B cell (primary cell): ENCODE data around the gene ZBED2. TPM values are rescaled to one million over a fixed set of nuclear protein-coding genes. Genes with fewer than 3 reads are reported as not detected.
A peak's percentile ranks its signal among the peaks of the same experiment; 100 is the strongest.

Source experiments
- ATAC-seq: fragments of 200-7000 bp; cut with Tn5 transposase; one replicate; pipeline ENCODE4 v1.10.0; 2021; ENCODE audit warnings: low read depth, mild to moderate bottlenecking, moderate number of reproducible peaks, moderate library complexity
- CTCF ChIA-PET: fragments of 350-600 bp; sonication (Branson Sonifier 250); formaldehyde crosslinking; loops from one replicate; lab custom pipeline; 2021; ENCODE audit warnings: antibody characterized with exemption, inconsistent platforms; lab: Charles Lee
- POLR2A ChIA-PET: fragments of 350-600 bp; sonication (Branson Sonifier 250); formaldehyde crosslinking; loops from one replicate; lab custom pipeline; 2021; ENCODE audit warnings: antibody characterized with exemption; lab: Charles Lee
- DNase-seq: peaks from one replicate; pipeline ENCODE4 v3.0.0; 2013
- H2AFZ ChIP-seq: 2 replicates; pipeline ENCODE4 v1.6.1; 2012; ENCODE audit warnings: mild to moderate bottlenecking, low read depth, low read length; ENCODE audit not compliant: insufficient read depth, poor library complexity, severe bottlenecking
- H3K27ac ChIP-seq, 2 donors: 1 replicate in 1 of 2; 2 replicates in 1 of 2; pipeline ENCODE4 v1.5.1; 2012 to 2013; ENCODE audit warnings: low read length in 2 of 2, mild to moderate bottlenecking in 2 of 2, moderate library complexity in 1 of 2
- H3K27me3 ChIP-seq, 4 experiments: fragments of 200-600 bp in 1 of 4; sonication (generic) in 1 of 4; replicated peaks in 1 of 4; 1 replicate in 2 of 4; 2 replicates in 2 of 4; pipeline versions ENCODE4 v1.6.1 to v1.7.0; 2013 to 2016; ENCODE audit warnings: low read length in 3 of 4, mild to moderate bottlenecking in 2 of 4, mixed read lengths in 1 of 4, moderate library complexity in 1 of 4; ENCODE audit not compliant: insufficient read depth in 4 of 4, control insufficient read depth in 3 of 4; ENCODE audit errors: control extremely low read depth in 1 of 4
- H3K36me3 ChIP-seq, 2 experiments: replicated peaks in 1 of 2; 1 replicate in 1 of 2; 2 replicates in 1 of 2; pipeline versions ENCODE4 v1.6.1 to v1.7.1; 2013; ENCODE audit warnings: low read length in 1 of 2; ENCODE audit not compliant: insufficient read depth in 2 of 2, control insufficient read depth in 1 of 2; ENCODE audit errors: control extremely low read depth in 1 of 2, extremely low read depth in 1 of 2
- H3K4me1 ChIP-seq, 2 donors: fragments of 200-600 bp in 1 of 2; sonication (generic) in 1 of 2; 1 replicate in 1 of 2; 2 replicates in 1 of 2; pipeline versions ENCODE4 v1.5.1 to v1.6.1; 2013 to 2017; ENCODE audit warnings: low read length in 2 of 2; ENCODE audit not compliant: control insufficient read depth in 2 of 2, insufficient read depth in 2 of 2
- H3K4me2 ChIP-seq: replicated peaks from 2 replicates; pipeline ENCODE3; 2012; ENCODE audit warnings: mild to moderate bottlenecking, low read depth, low read length; ENCODE audit not compliant: poor library complexity, severe bottlenecking
- H3K4me3 ChIP-seq, 5 experiments: fragments of 200-600 bp in 1 of 5; sonication (generic) in 1 of 5; 1 replicate in 3 of 5; 2 replicates in 2 of 5; pipeline versions ENCODE4 v1.5.1 to v1.7.0; 2011 to 2016; ENCODE audit warnings: low read length in 4 of 5, mild to moderate bottlenecking in 4 of 5, low read depth in 2 of 5, control low read depth in 1 of 5, moderate library complexity in 1 of 5; ENCODE audit not compliant: insufficient read depth in 1 of 5; ENCODE audit errors: control extremely low read depth in 1 of 5, extremely low read depth in 1 of 5
- H3K79me2 ChIP-seq: fragments of 200-600 bp; sonication (generic); one replicate; pipeline ENCODE4 v1.6.0; 2016; ENCODE audit warnings: low read length; ENCODE audit not compliant: control insufficient read depth, insufficient read depth
- H3K9ac ChIP-seq: fragments of 200-600 bp; sonication (generic); 2 replicates; pipeline ENCODE4 v1.6.1; 2017; ENCODE audit warnings: mild to moderate bottlenecking, low read length, moderate library complexity
- H3K9me3 ChIP-seq, 3 donors: one replicate each; pipeline versions ENCODE4 v1.6.1 to v1.7.1; 2013; ENCODE audit warnings: low read length in 2 of 3; ENCODE audit not compliant: control insufficient read depth in 2 of 3, insufficient read depth in 1 of 3; ENCODE audit errors: control extremely low read depth in 1 of 3
- H4K20me1 ChIP-seq: 2 replicates; pipeline ENCODE4 v1.6.0; 2012; ENCODE audit warnings: mild to moderate bottlenecking, low read length; ENCODE audit not compliant: insufficient read depth, control insufficient read depth, poor library complexity, severe bottlenecking
- H3K27ac Mint-ChIP-seq: one replicate; pipeline ENCODE4 v1.8.0; 2021; ENCODE audit warnings: mixed read lengths
- H3K27me3 Mint-ChIP-seq: one replicate; pipeline ENCODE4 v1.8.0; 2021; ENCODE audit warnings: mixed read lengths
- H3K4me1 Mint-ChIP-seq: one replicate; pipeline ENCODE4 v1.8.0; 2021; ENCODE audit warnings: mixed read lengths
- H3K4me3 Mint-ChIP-seq: one replicate; pipeline ENCODE4 v1.8.0; 2021; ENCODE audit warnings: mixed read lengths
- H3K9me3 Mint-ChIP-seq: one replicate; pipeline ENCODE4 v1.8.0; 2022; ENCODE audit warnings: mixed read lengths; ENCODE audit not compliant: insufficient read depth
- EZH2 ChIP-seq: IDR thresholded peaks from 2 replicates; pipeline ENCODE4 v1.6.1; 2012; ENCODE audit warnings: borderline replicate concordance, low read depth, mild to moderate bottlenecking, moderate library complexity, low read length; ENCODE audit not compliant: insufficient read depth, poor library complexity, severe bottlenecking
- WGBS: methylation state at CpG from one replicate; pipeline ENCODE4 v1.1.5; 2013; ENCODE audit warnings: missing lambda C conversion rate; ENCODE audit not compliant: insufficient coverage; 5-methylcytosine and 5-hydroxymethylcytosine counted together
- intact Hi-C: fragments of 100-400 bp; cut with micrococcal nuclease; formaldehyde crosslinking; loops from one replicate; pipeline ENCODE4 v1.10.0; 2022
- polyA plus RNA-seq: library from polyadenylated mRNA; depleted of rRNA; stranded (reverse); fragments of >200 nt; gene quantifications from 2 replicates; pipeline ENCODE4 v1.2.3, GENCODE V29; 2012
- total RNA-seq, 2 donors: library from RNA; stranded (reverse); fragments of 120-200 nt in 1 of 2; gene quantifications; 1 replicate in 1 of 2; 2 replicates in 1 of 2; pipeline versions ENCODE4 v1.2.3 to v1.2.4, GENCODE V29; 2013 to 2022
- TF ChIP-seq, protein P1 (sequence below): fragments of 200-600 bp; IDR thresholded peaks from one replicate; pipeline ENCODE4 v1.8.0; 2022; ENCODE audit warnings: antibody characterized with exemption, mild to moderate bottlenecking

ZBED2 gene
- total and polyA plus RNA-seq, 2 donors (not counting 1 experiment from before 2014, with no cell fraction given) = 0.36 to 6.0 TPM

DNA sequence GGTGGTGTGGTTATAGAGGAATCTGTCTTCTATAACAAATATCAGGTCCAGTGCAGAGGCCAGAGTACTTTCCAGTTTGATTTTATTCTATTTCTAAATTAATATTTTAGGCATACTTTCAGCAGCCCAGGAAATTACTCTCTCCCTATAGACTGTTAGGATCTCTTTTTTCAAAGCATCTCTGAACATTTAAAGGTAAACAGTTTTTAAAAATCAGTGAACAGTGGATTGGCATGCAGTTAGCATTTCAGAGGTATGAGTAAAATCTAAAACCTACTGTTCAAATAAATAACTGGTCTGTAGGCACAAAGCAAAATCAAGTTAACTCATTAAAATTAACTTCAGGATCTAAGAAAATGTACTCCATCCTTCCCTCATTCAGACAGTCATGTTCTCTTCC lies 3.0 kb downstream of the ZBED2 start:
- no peaks in the 10 kb centered on the region for H3K9me3 Mint-ChIP-seq
- no peaks in the 10 kb centered on the region for H3K79me2 ChIP-seq
- peaks cover 0 to 4% of the 10 kb centered on the region in 2 experiments for H3K36me3 ChIP-seq
- POLR2A ChIA-PET = no interaction called here
- H3K4me3 Mint-ChIP-seq = no peak overlapping the region
- DNase-seq = no peak
- no peaks in the 10 kb centered on the region for H4K20me1 ChIP-seq
- no peak overlapping the region for H3K4me2 ChIP-seq
- CTCF ChIA-PET = interaction anchor here (3.2 to 3.9 kb wide), 2 partner anchors 14 to 24 kb away, joined by 16 to 35 read pairs; no protein-coding TSS in a partner anchor
- H2AFZ ChIP-seq = no peak overlapping the region
- peaks cover 27 to 47% of the 10 kb centered on the region in 2 donors for H3K4me1 ChIP-seq
- no peak overlapping the region for H3K9ac ChIP-seq
- ATAC-seq = no peak
- H3K27me3 Mint-ChIP-seq = no peaks in the 10 kb centered on the region
- H3K4me1 Mint-ChIP-seq = peaks cover 58% of the 10 kb centered on the region
- H3K27ac Mint-ChIP-seq = peak overlapping the region; percentile 72
- H3K27me3 ChIP-seq = no peaks in the 10 kb centered on the region
- TF ChIP-seq EZH2 = no peak
- TF ChIP-seq, protein P1, sequence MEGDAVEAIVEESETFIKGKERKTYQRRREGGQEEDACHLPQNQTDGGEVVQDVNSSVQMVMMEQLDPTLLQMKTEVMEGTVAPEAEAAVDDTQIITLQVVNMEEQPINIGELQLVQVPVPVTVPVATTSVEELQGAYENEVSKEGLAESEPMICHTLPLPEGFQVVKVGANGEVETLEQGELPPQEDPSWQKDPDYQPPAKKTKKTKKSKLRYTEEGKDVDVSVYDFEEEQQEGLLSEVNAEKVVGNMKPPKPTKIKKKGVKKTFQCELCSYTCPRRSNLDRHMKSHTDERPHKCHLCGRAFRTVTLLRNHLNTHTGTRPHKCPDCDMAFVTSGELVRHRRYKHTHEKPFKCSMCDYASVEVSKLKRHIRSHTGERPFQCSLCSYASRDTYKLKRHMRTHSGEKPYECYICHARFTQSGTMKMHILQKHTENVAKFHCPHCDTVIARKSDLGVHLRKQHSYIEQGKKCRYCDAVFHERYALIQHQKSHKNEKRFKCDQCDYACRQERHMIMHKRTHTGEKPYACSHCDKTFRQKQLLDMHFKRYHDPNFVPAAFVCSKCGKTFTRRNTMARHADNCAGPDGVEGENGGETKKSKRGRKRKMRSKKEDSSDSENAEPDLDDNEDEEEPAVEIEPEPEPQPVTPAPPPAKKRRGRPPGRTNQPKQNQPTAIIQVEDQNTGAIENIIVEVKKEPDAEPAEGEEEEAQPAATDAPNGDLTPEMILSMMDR = no peak
- no peak overlapping the region for H3K4me3 ChIP-seq
- intact Hi-C loops = loop anchor here (5.0 kb wide), 1 partner anchor 75 kb away; no protein-coding TSS in a partner anchor
- no peaks in the 10 kb centered on the region for H3K9me3 ChIP-seq
- H3K27ac ChIP-seq = no peak overlapping the region

GRCh38 chr3:111591555-111591954 lies 3.6 kb downstream of the ZBED2 start:
- 96% methylated on average over 3 of the region's 3 CpGs for WGBS
- intact Hi-C loops = loop anchor here (5.0 kb wide), 1 partner anchor 76 kb away; no protein-coding TSS in a partner anchor
- H3K27ac Mint-ChIP-seq = peak overlapping the region; percentile 72
- POLR2A ChIA-PET = no interaction called here
- H3K27me3 ChIP-seq = no peaks in the 10 kb centered on the region
- no peaks in the 10 kb centered on the region for H4K20me1 ChIP-seq
- H3K4me3 ChIP-seq = no peak overlapping the region
- DNase-seq = no peak
- TF ChIP-seq, protein P1 = no peak
- no peak for TF ChIP-seq EZH2
- no peak overlapping the region for H3K27ac ChIP-seq
- H3K27me3 Mint-ChIP-seq = no peaks in the 10 kb centered on the region
- no peak for ATAC-seq
- peaks cover 60% of the 10 kb centered on the region for H3K4me1 Mint-ChIP-seq
- H3K36me3 ChIP-seq = peaks cover 0 to 10% of the 10 kb centered on the region in 2 experiments
- peaks cover 27 to 47% of the 10 kb centered on the region in 2 donors for H3K4me1 ChIP-seq
- H3K9me3 ChIP-seq = no peaks in the 10 kb centered on the region
- H3K9me3 Mint-ChIP-seq = no peaks in the 10 kb centered on the region
- no peak overlapping the region for H3K4me2 ChIP-seq
- H3K4me3 Mint-ChIP-seq = peak overlapping the region; percentile 26
- CTCF ChIA-PET = interaction anchor here (2.7 to 3.2 kb wide), 2 partner anchors 13 to 25 kb away, joined by 16 to 19 read pairs; no protein-coding TSS in a partner anchor
- no peak overlapping the region for H3K9ac ChIP-seq
- H3K79me2 ChIP-seq = no peaks in the 10 kb centered on the region
- no peak overlapping the region for H2AFZ ChIP-seq
